A673 (cell line): ENCODE measurements around the gene KANSL1. TPM values are rescaled to one million over a fixed set of nuclear protein-coding genes. Genes with fewer than 3 reads are reported as not detected.

Source experiments
- BruUV-seq: library from RNA; stranded (reverse); fragments of 400-500 nt; replicated peaks from 2 replicates; lab custom pipeline; 2021; lab: Mats Ljungman, UMichigan
- CTCF ChIA-PET: fragments of 300-600 bp; sonication (Branson Sonifier 250); formaldehyde crosslinking; loops from one replicate; lab custom pipeline; 2022; ENCODE audit warnings: antibody characterized with exemption; lab: Charles Lee
- POLR2A ChIA-PET: fragments of 300-600 bp; sonication (Branson Sonifier 250); formaldehyde crosslinking; loops from one replicate; lab custom pipeline; 2022; ENCODE audit warnings: antibody characterized with exemption; ENCODE audit not compliant: low non-redundant PET; lab: Charles Lee
- DNase-seq: peaks from one replicate; pipeline ENCODE4 v3.0.0-alpha.2; 2015; ENCODE audit warnings: low spot score
- H3K27ac ChIP-seq: fragments of 200-600 bp; sonication (generic); 2 replicates; pipeline ENCODE4 v1.5.1; 2016; ENCODE audit warnings: mixed run types, low read depth, mild to moderate bottlenecking, mixed read lengths, antibody characterized with exemption, low read length; ENCODE audit not compliant: poor library complexity, severe bottlenecking
- H3K27me3 ChIP-seq: fragments of 200-600 bp; sonication (generic); replicated peaks from 2 replicates; pipeline ENCODE4 v1.6.1; 2017; ENCODE audit warnings: mixed run types, low read depth, mild to moderate bottlenecking, mixed read lengths, antibody characterized with exemption, low read length; ENCODE audit not compliant: insufficient read depth, poor library complexity
- H3K36me3 ChIP-seq: fragments of 200-600 bp; sonication (generic); 2 replicates; pipeline ENCODE4 v1.6.1; 2016; ENCODE audit warnings: mixed run types, mild to moderate bottlenecking, mixed read lengths, antibody characterized with exemption, low read length; ENCODE audit not compliant: insufficient read depth, poor library complexity, severe bottlenecking
- H3K4me1 ChIP-seq: fragments of 200-600 bp; sonication (generic); 2 replicates; pipeline ENCODE4 v1.6.1; 2017; ENCODE audit warnings: mixed run types, mild to moderate bottlenecking, mixed read lengths, antibody characterized with exemption, low read length; ENCODE audit not compliant: insufficient read depth, poor library complexity, severe bottlenecking
- H3K4me3 ChIP-seq: fragments of 200-600 bp; sonication (generic); 2 replicates; pipeline ENCODE4 v1.5.1; 2016; ENCODE audit warnings: low read depth, mixed run types, mild to moderate bottlenecking, mixed read lengths, low read length; ENCODE audit not compliant: poor library complexity, severe bottlenecking
- H3K9me3 ChIP-seq: fragments of 200-600 bp; sonication (generic); 2 replicates; pipeline ENCODE4 v1.6.1; 2016; ENCODE audit warnings: mixed run types, low read depth, mild to moderate bottlenecking, mixed read lengths, antibody characterized with exemption, low read length; ENCODE audit not compliant: poor library complexity, severe bottlenecking
- CTCF ChIP-seq: fragments of 300-800, 200-600 bp; sonication (generic); conservative IDR thresholded peaks from 2 replicates; pipeline ENCODE4 v1.5.1; 2017; ENCODE audit warnings: low read depth, mild to moderate bottlenecking, antibody characterized with exemption, low read length, moderate library complexity, mixed read lengths
- EZH2 ChIP-seq: fragments of 200-600 bp; sonication (generic); IDR thresholded peaks from 2 replicates; pipeline ENCODE4 v1.6.1; 2017; ENCODE audit warnings: borderline replicate concordance, low read depth, mild to moderate bottlenecking, mixed read lengths, antibody characterized with exemption, low read length; ENCODE audit not compliant: poor library complexity, severe bottlenecking
- intact Hi-C: fragments of 100-400 bp; cut with micrococcal nuclease; formaldehyde crosslinking; loops from one replicate; pipeline ENCODE4 v1.10.0; 2022; ENCODE audit not compliant: unreplicated experiment
- total RNA-seq: library from RNA; stranded (reverse); gene quantifications from 2 replicates; pipeline ENCODE4 v1.2.3, GENCODE V29; 2021

Gene KANSL1
- total RNA-seq, 1 experiment from 2014 or later = 64.9 TPM

GRCh38 chr17:46170639-46171429, 22.4 kb downstream of the KANSL1 start:
- H3K36me3 ChIP-seq = peaks cover 37% of the 10 kb centered on the region
- intact Hi-C loops = no loop called here
- TF ChIP-seq CTCF (no peak), EZH2 (no peak)
- H3K9me3 ChIP-seq = no peaks in the 10 kb centered on the region
- TSS peak; percentile 27 for BruUV-seq
- H3K27ac ChIP-seq = peak overlapping the region; percentile 7
- H3K4me1 ChIP-seq = peaks cover 30% of the 10 kb centered on the region
- no peak overlapping the region for H3K4me3 ChIP-seq
- ChIA-PET POLR2A (no interaction called here), CTCF (no interaction called here)
- H3K27me3 ChIP-seq = no peaks in the 10 kb centered on the region
- DNase-seq = no peak

GRCh38 chr17:46169913-46170638, 23.2 kb downstream of the KANSL1 start:
- H3K4me3 ChIP-seq = no peak overlapping the region
- CTCF ChIA-PET = interaction anchor here (0.6 kb wide), 1 partner anchor 23 kb away, joined by 10 read pairs; the partner anchor contains the start of gene KANSL1
- no peaks in the 10 kb centered on the region for H3K9me3 ChIP-seq
- POLR2A ChIA-PET = no interaction called here
- H3K36me3 ChIP-seq = peaks cover 37% of the 10 kb centered on the region
- peak overlapping the region; percentile 7 for H3K27ac ChIP-seq
- no peak for DNase-seq
- H3K27me3 ChIP-seq = no peaks in the 10 kb centered on the region
- H3K4me1 ChIP-seq = peaks cover 30% of the 10 kb centered on the region
- no TSS peak for BruUV-seq
- intact Hi-C loops = no loop called here
- TF ChIP-seq CTCF (no peak), EZH2 (no peak)

- POLR2A ChIA-PET = no interaction called here
- no peak overlapping the region for H3K4me3 ChIP-seq
- intact Hi-C loops = no loop called here
Measured at GRCh38 chr17:46167826-46168569, 25.2 kb downstream of the KANSL1 start.

More at GRCh38 chr17:46167826-46168569, 25.2 kb downstream of the KANSL1 start:
- CTCF ChIA-PET = interaction anchor here (0.6 to 0.8 kb wide), 2 partner anchors 25 to 120 kb away, joined by 4 to 18 read pairs; partner anchors contain the start of gene KANSL1
- no peaks in the 10 kb centered on the region for H3K9me3 ChIP-seq
- peaks cover 44% of the 10 kb centered on the region for H3K4me1 ChIP-seq
- H3K27me3 ChIP-seq = no peaks in the 10 kb centered on the region
- TF ChIP-seq CTCF (no peak), EZH2 (no peak)
- BruUV-seq = no TSS peak
- H3K36me3 ChIP-seq = peaks cover 37% of the 10 kb centered on the region
- H3K27ac ChIP-seq = peak overlapping the region; percentile 65
- DNase-seq = no peak
